HepG2 (cell line): ENCODE data around the gene SLC13A3. TPM values are rescaled to one million over a fixed set of nuclear protein-coding genes. Genes with fewer than 3 reads are reported as not detected.

Experiments used
- CREBL2 ChIP-seq: sonication (generic); formaldehyde crosslinking; IDR thresholded peaks from 2 replicates; pipeline ENCODE4 v1.8.1; 2023; ENCODE audit warnings: missing genetic modification reagents, mild to moderate bottlenecking, borderline replicate concordance
- ESRRA ChIP-seq: sonication (generic); formaldehyde crosslinking; IDR thresholded peaks from 2 replicates; pipeline ENCODE4 v1.5.1; 2020; ENCODE audit warnings: mild to moderate bottlenecking, low read depth, missing genetic modification reagents
- HDAC6 ChIP-seq: fragments of 200-600 bp; sonication (generic); IDR thresholded peaks from 2 replicates; pipeline ENCODE4 v1.7.0; 2017; ENCODE audit warnings: mild to moderate bottlenecking, antibody characterized with exemption, low read length, low read depth
- JDP2 ChIP-seq: sonication (generic); formaldehyde crosslinking; IDR thresholded peaks from 2 replicates; pipeline ENCODE4 v1.8.1; 2022; ENCODE audit warnings: missing genetic modification reagents, borderline replicate concordance
- LBX2 ChIP-seq: sonication (generic); formaldehyde crosslinking; IDR thresholded peaks from 2 replicates; pipeline ENCODE4 v1.5.0; 2020; ENCODE audit warnings: missing genetic modification reagents, mild to moderate bottlenecking, borderline replicate concordance
- MED8 ChIP-seq: sonication (generic); formaldehyde crosslinking; IDR thresholded peaks from 2 replicates; pipeline ENCODE4 v1.8.1; 2023; ENCODE audit warnings: mild to moderate bottlenecking, missing genetic modification reagents; ENCODE audit not compliant: insufficient replicate concordance
- NPAS2 ChIP-seq: sonication (generic); formaldehyde crosslinking; IDR thresholded peaks from 2 replicates; pipeline ENCODE4 v1.8.0; 2022; ENCODE audit warnings: mild to moderate bottlenecking, missing genetic modification reagents, borderline replicate concordance
- NR2C2 ChIP-seq: sonication (generic); formaldehyde crosslinking; IDR thresholded peaks from 2 replicates; pipeline ENCODE4 v1.4.0; 2020; ENCODE audit warnings: missing genetic modification reagents, mild to moderate bottlenecking, moderate library complexity, borderline replicate concordance
- RBM39 ChIP-seq: fragments of 200-400 bp; formaldehyde crosslinking; IDR thresholded peaks from one replicate; pipeline ENCODE4 v1.6.1; 2018; ENCODE audit warnings: antibody characterized with exemption, mild to moderate bottlenecking, low read depth, low read length; ENCODE audit not compliant: poor library complexity, severe bottlenecking
- REL ChIP-seq: sonication (generic); formaldehyde crosslinking; conservative IDR thresholded peaks from 2 replicates; pipeline ENCODE4 v1.8.0; 2022; ENCODE audit warnings: mild to moderate bottlenecking, missing genetic modification reagents, moderate library complexity
- SMAD9 ChIP-seq: sonication (generic); formaldehyde crosslinking; IDR thresholded peaks from 2 replicates; pipeline ENCODE4 v1.5.1; 2020; ENCODE audit warnings: mild to moderate bottlenecking, missing genetic modification reagents
- SRSF9 ChIP-seq: fragments of 200-400 bp; formaldehyde crosslinking; IDR thresholded peaks from 2 replicates; pipeline ENCODE4 v1.6.1; 2018; ENCODE audit warnings: borderline replicate concordance, mild to moderate bottlenecking, low read depth, low read length; ENCODE audit not compliant: insufficient read depth, poor library complexity, severe bottlenecking
- TCF7L2 ChIP-seq: IDR thresholded peaks from 2 replicates; pipeline ENCODE4 v1.6.1; 2011; ENCODE audit warnings: mild to moderate bottlenecking, low read depth, low read length, moderate library complexity
- TERF1 ChIP-seq: sonication (generic); formaldehyde crosslinking; IDR thresholded peaks from 2 replicates; pipeline ENCODE4 v1.8.0; 2022; ENCODE audit warnings: mild to moderate bottlenecking, missing genetic modification reagents, moderate library complexity
- TMF1 ChIP-seq: sonication (generic); formaldehyde crosslinking; IDR thresholded peaks from 2 replicates; pipeline ENCODE4 v1.8.1; 2022; ENCODE audit warnings: low read depth, missing genetic modification reagents
- ZBTB1 ChIP-seq: sonication (generic); formaldehyde crosslinking; IDR thresholded peaks from 2 replicates; pipeline ENCODE4 v1.4.0; 2020; ENCODE audit warnings: missing genetic modification reagents, borderline replicate concordance
- ZIK1 ChIP-seq: sonication (generic); formaldehyde crosslinking; IDR thresholded peaks from 2 replicates; pipeline ENCODE4 v1.5.0; 2020; ENCODE audit warnings: mild to moderate bottlenecking, low read depth, missing genetic modification reagents, borderline replicate concordance
- ZNF260 ChIP-seq: sonication (generic); formaldehyde crosslinking; IDR thresholded peaks from 2 replicates; pipeline ENCODE4 v1.4.0; 2020; ENCODE audit warnings: missing genetic modification reagents, low read depth, mild to moderate bottlenecking, borderline replicate concordance
- ZNF280D ChIP-seq: sonication (generic); formaldehyde crosslinking; IDR thresholded peaks from 2 replicates; pipeline ENCODE4 v1.5.1; 2020; ENCODE audit warnings: mild to moderate bottlenecking, missing genetic modification reagents
- ZNF362 ChIP-seq: sonication (generic); formaldehyde crosslinking; IDR thresholded peaks from 2 replicates; pipeline ENCODE4 v1.4.0; 2020; ENCODE audit warnings: missing genetic modification reagents, mild to moderate bottlenecking, borderline replicate concordance
- ZNF619 ChIP-seq: sonication (generic); formaldehyde crosslinking; IDR thresholded peaks from 2 replicates; pipeline ENCODE4 v1.4.0; 2020; ENCODE audit warnings: mild to moderate bottlenecking, missing genetic modification reagents
- polyA plus RNA-seq, 8 experiments: library from polyadenylated mRNA; depleted of rRNA in 3 of 8; stranded (reverse) in 7 of 8; unstranded in 1 of 8; fragments of >200 nt; fragmentation: Illumina TruSeq in 4 of 8; extraction: Trizol in 4 of 8; gene quantifications; 2 replicates each; pipeline versions ENCODE4 v1.2.1 to v1.2.3, GENCODE V29; 2011 to 2016; ENCODE audit warnings: low read depth in 4 of 8, missing spikeins in 1 of 8, mixed read lengths in 1 of 8; ENCODE audit not compliant: insufficient read depth in 1 of 8
- total RNA-seq, 5 experiments: library from RNA; depleted of rRNA; stranded (reverse); fragments of >200 nt; fragmentation: Illumina TruSeq; extraction: Trizol; gene quantifications; 2 replicates each; pipeline ENCODE4 v1.2.3, GENCODE V29; 2016; ENCODE audit warnings: low read depth in 1 of 5

The SLC13A3 gene
- total and polyA plus RNA-seq, 2 of the 13 experiments (the other 11 are each of a cell fraction or from before 2014, with no cell fraction given) = 66.5 to 76.0 TPM

- TF ChIP-seq CREBL2 (CRISPR knock-in tag) = no peak
- peak; percentile 89; the same call in 1 of the 2 replicates for TF ChIP-seq HDAC6
- no peak for TF ChIP-seq SMAD9 (CRISPR knock-in tag)
- TF ChIP-seq ZBTB1 (CRISPR knock-in tag) = no peak
- TF ChIP-seq TCF7L2 = no peak
- no peak for TF ChIP-seq TMF1 (CRISPR knock-in tag)
- TF ChIP-seq ZNF260 = no peak
- no peak for TF ChIP-seq ZNF619 (CRISPR knock-in tag)
- no peak for TF ChIP-seq MED8
- no peak for TF ChIP-seq SRSF9
- 0 out of 2 replicates have a peak, but pooled peaks have one; percentile 8 for TF ChIP-seq NR2C2 (CRISPR knock-in tag)
- TF ChIP-seq RBM39 = no peak
- TF ChIP-seq ZNF280D = peak; percentile 80; the same call in 1 of the 2 replicates
- TF ChIP-seq ZIK1 (CRISPR knock-in tag) = no peak
- no peak for TF ChIP-seq REL
- no peak for TF ChIP-seq ZNF362 (CRISPR knock-in tag)
- TF ChIP-seq ESRRA = no peak
- no peak for TF ChIP-seq JDP2 (CRISPR knock-in tag)
- TF ChIP-seq TERF1 = no peak
- no peak for TF ChIP-seq NPAS2 (CRISPR knock-in tag)
- TF ChIP-seq LBX2 (CRISPR knock-in tag) = no peak
Measured at GRCh38 chr20:46688151-46689081, 37.2 kb upstream of the SLC13A3 start (continued).
